Liver (tissue), 9 donors: ENCODE measurements around the gene JOSD2. TPM values are rescaled to one million over a fixed set of nuclear protein-coding genes. Genes with fewer than 3 reads are reported as not detected.

Source experiments
- DNase-seq: peaks from one replicate; pipeline ENCODE4 v3.0.0-alpha.2; 2017; ENCODE audit warnings: low spot score
- H3K27ac ChIP-seq, 2 donors: one replicate each; pipeline ENCODE4 v1.7.0; 2013; ENCODE audit warnings: inconsistent platforms in 2 of 2, low read length in 2 of 2, control low read depth in 1 of 2, low read depth in 1 of 2, mild to moderate bottlenecking in 1 of 2
- H3K27me3 ChIP-seq, 4 donors: one replicate each; pipeline versions ENCODE4 v1.6.1 to v1.7.0; 2013; ENCODE audit warnings: low read length in 3 of 4, inconsistent platforms in 1 of 4, mild to moderate bottlenecking in 1 of 4, moderate library complexity in 1 of 4; ENCODE audit not compliant: control insufficient read depth in 4 of 4, insufficient read depth in 4 of 4
- H3K36me3 ChIP-seq, 4 donors: one replicate each; pipeline versions ENCODE4 v1.6.1 to v1.7.0; 2013; ENCODE audit warnings: low read length in 3 of 4, mild to moderate bottlenecking in 3 of 4, low read depth in 1 of 4, moderate library complexity in 1 of 4; ENCODE audit not compliant: control insufficient read depth in 4 of 4, insufficient read depth in 3 of 4
- H3K4me1 ChIP-seq, 4 donors: one replicate each; pipeline versions ENCODE4 v1.6.1 to v1.7.0; 2013; ENCODE audit warnings: low read length in 3 of 4, mild to moderate bottlenecking in 3 of 4, moderate library complexity in 1 of 4; ENCODE audit not compliant: control insufficient read depth in 4 of 4, insufficient read depth in 4 of 4
- H3K4me3 ChIP-seq, 3 donors: one replicate each; pipeline versions ENCODE4 v1.6.1 to v1.7.0; 2013; ENCODE audit warnings: low read length in 3 of 3, control low read depth in 1 of 3, low read depth in 1 of 3, mild to moderate bottlenecking in 1 of 3
- H3K9ac ChIP-seq, 2 donors: one replicate each; pipeline ENCODE4 v1.7.0; 2013; ENCODE audit warnings: low read length in 2 of 2, mild to moderate bottlenecking in 2 of 2, moderate library complexity in 2 of 2, control low read depth in 1 of 2, low read depth in 1 of 2
- H3K9me3 ChIP-seq, 4 donors: one replicate each; pipeline versions ENCODE4 v1.6.1 to v1.7.0; 2013; ENCODE audit warnings: low read length in 3 of 4; ENCODE audit not compliant: control insufficient read depth in 4 of 4
- EGR1 ChIP-seq, 2 donors: IDR thresholded peaks; 2 replicates each; pipeline ENCODE4 v1.6.1; 2016 to 2018; ENCODE audit warnings: antibody characterized with exemption in 2 of 2, low read depth in 2 of 2
- FOXA1 ChIP-seq: IDR thresholded peaks from 2 replicates; pipeline ENCODE4 v1.6.1; 2016; ENCODE audit warnings: antibody characterized with exemption
- FOXA2 ChIP-seq: IDR thresholded peaks from 2 replicates; pipeline ENCODE4 v1.6.1; 2016; ENCODE audit warnings: antibody characterized with exemption
- GABPA ChIP-seq, 2 donors: IDR thresholded peaks in 1 of 2; conservative IDR thresholded peaks in 1 of 2; 2 replicates each; pipeline ENCODE4 v1.6.1; 2016; ENCODE audit warnings: antibody characterized with exemption in 2 of 2, mild to moderate bottlenecking in 1 of 2, moderate library complexity in 1 of 2
- HNF4A ChIP-seq, 2 donors: conservative IDR thresholded peaks; 2 replicates each; pipeline ENCODE4 v1.6.1; 2016; ENCODE audit warnings: antibody characterized with exemption in 2 of 2, mild to moderate bottlenecking in 2 of 2
- HNF4G ChIP-seq: IDR thresholded peaks from 2 replicates; pipeline ENCODE4 v1.6.1; 2016; ENCODE audit warnings: antibody characterized with exemption
- JUND ChIP-seq, 2 donors: IDR thresholded peaks; 2 replicates each; pipeline ENCODE4 v1.6.1; 2016; ENCODE audit warnings: antibody characterized with exemption in 2 of 2
- NR2F2 ChIP-seq: IDR thresholded peaks from 2 replicates; pipeline ENCODE4 v1.6.1; 2016; ENCODE audit warnings: antibody characterized with exemption
- RAD21 ChIP-seq, 2 donors: IDR thresholded peaks; 2 replicates each; pipeline ENCODE4 v1.6.1; 2016; ENCODE audit warnings: antibody characterized with exemption in 2 of 2, mild to moderate bottlenecking in 2 of 2
- RXRA ChIP-seq, 2 donors: IDR thresholded peaks; 2 replicates each; pipeline ENCODE4 v1.6.1; 2017 to 2018; ENCODE audit warnings: antibody characterized with exemption in 2 of 2, mild to moderate bottlenecking in 1 of 2
- SP1 ChIP-seq: IDR thresholded peaks from 2 replicates; pipeline ENCODE4 v1.6.1; 2018; ENCODE audit warnings: antibody characterized with exemption, mild to moderate bottlenecking
- TAF1 ChIP-seq: conservative IDR thresholded peaks from 2 replicates; pipeline ENCODE4 v1.6.1; 2016; ENCODE audit warnings: antibody characterized with exemption, mild to moderate bottlenecking
- YY1 ChIP-seq: IDR thresholded peaks from 2 replicates; pipeline ENCODE4 v1.6.1; 2016; ENCODE audit warnings: antibody characterized with exemption, mild to moderate bottlenecking
- WGBS: extraction: QIAGEN DNeasy Blood & Tissue Kit; methylation state at CpG from one replicate; pipeline ENCODE4 v1.1.7; 2013; 5-methylcytosine and 5-hydroxymethylcytosine counted together
- polyA plus RNA-seq, 2 donors: library from polyadenylated mRNA; stranded (reverse) in 1 of 2; unstranded in 1 of 2; fragments of 200-250 nt in 1 of 2; fragments of >200 nt in 1 of 2; fragmentation: Nextera tagmentation in 1 of 2; extraction: Ambion mirVana in 1 of 2; gene quantifications; one replicate each; pipeline versions ENCODE4 v1.2.1 to v1.2.3, GENCODE V29; 2013 to 2015
- total RNA-seq, 2 donors: library from RNA; depleted of rRNA; stranded (reverse); fragments of >200 nt; gene quantifications; one replicate each; pipeline ENCODE4 v1.2.3, GENCODE V29; 2014
- TF ChIP-seq, protein P1 (sequence below): IDR thresholded peaks from 2 replicates; pipeline ENCODE4 v1.6.1; 2016; ENCODE audit warnings: antibody characterized with exemption
- TF ChIP-seq, protein P2 (sequence below): IDR thresholded peaks from 2 replicates; pipeline ENCODE4 v1.6.1; 2016; ENCODE audit warnings: antibody characterized with exemption, mild to moderate bottlenecking
- TF ChIP-seq, protein P3 (sequence below): IDR thresholded peaks from 2 replicates; pipeline ENCODE4 v1.6.1; 2016; ENCODE audit warnings: antibody characterized with exemption
- TF ChIP-seq, protein P4 (sequence below): IDR thresholded peaks from 2 replicates; pipeline ENCODE4 v1.6.1; 2016; ENCODE audit warnings: antibody characterized with exemption
- TF ChIP-seq, protein P5 (sequence below): fragments of 150-350 bp; IDR thresholded peaks from 2 replicates; pipeline ENCODE4 v1.5.1; 2017; ENCODE audit warnings: improper control_type of control experiment, low read depth, low read length; ENCODE audit not compliant: missing input control
- donor health status: healthy.
- donor health status: healthy.
- donor health status: healthy.
- donor health status: healthy.
- donor health status: healthy.

Gene JOSD2
- total and polyA plus RNA-seq, 4 donors, result 6.6 to 32.9 (median 20.0) TPM

DNA sequence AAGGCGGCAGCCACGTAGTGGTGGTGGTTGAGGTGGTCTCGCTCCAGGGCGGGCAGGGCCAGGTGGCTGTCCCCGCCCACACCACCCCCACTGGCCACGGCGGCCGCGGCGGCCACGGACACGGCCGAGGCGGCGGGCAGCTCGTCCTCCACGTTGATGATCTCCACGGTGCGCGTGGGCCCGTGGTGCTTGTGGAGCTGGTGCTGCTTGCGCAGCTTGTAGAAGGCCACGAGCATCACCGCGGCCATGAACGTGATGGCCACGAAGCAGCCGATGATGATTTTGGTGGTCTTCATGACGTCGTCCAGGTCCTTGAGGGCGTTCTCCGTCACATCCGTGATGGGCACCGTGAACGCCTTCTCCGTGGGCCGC, 6.7 kb upstream of the JOSD2 start:
- Histone ChIP-seq H3K4me1 (peaks cover 2 to 8% (median 5%) of the 10 kb centered on the region in 4 donors), H3K27me3 (no peaks in the 10 kb centered on the region), H3K9ac (no peak overlapping the region), H3K9me3 (no peaks in the 10 kb centered on the region), H3K36me3 (no peaks in the 10 kb centered on the region), H3K4me3 (no peak overlapping the region), H3K27ac (no peak overlapping the region)
- TF ChIP-seq, protein P1, sequence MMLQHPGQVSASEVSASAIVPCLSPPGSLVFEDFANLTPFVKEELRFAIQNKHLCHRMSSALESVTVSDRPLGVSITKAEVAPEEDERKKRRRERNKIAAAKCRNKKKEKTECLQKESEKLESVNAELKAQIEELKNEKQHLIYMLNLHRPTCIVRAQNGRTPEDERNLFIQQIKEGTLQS, result no peak
- TF ChIP-seq HNF4A (conservative IDR thresholded peaks at IDR 0.05), result no peak
- no peak for TF ChIP-seq RAD21 (IDR thresholded peaks at IDR 0.05)
- no peak for TF ChIP-seq RXRA (IDR thresholded peaks at IDR 0.05)
- TF ChIP-seq SP1, result no peak
- TF ChIP-seq FOXA1, result no peak
- TF ChIP-seq FOXA2, result no peak
- TF ChIP-seq, protein P2, sequence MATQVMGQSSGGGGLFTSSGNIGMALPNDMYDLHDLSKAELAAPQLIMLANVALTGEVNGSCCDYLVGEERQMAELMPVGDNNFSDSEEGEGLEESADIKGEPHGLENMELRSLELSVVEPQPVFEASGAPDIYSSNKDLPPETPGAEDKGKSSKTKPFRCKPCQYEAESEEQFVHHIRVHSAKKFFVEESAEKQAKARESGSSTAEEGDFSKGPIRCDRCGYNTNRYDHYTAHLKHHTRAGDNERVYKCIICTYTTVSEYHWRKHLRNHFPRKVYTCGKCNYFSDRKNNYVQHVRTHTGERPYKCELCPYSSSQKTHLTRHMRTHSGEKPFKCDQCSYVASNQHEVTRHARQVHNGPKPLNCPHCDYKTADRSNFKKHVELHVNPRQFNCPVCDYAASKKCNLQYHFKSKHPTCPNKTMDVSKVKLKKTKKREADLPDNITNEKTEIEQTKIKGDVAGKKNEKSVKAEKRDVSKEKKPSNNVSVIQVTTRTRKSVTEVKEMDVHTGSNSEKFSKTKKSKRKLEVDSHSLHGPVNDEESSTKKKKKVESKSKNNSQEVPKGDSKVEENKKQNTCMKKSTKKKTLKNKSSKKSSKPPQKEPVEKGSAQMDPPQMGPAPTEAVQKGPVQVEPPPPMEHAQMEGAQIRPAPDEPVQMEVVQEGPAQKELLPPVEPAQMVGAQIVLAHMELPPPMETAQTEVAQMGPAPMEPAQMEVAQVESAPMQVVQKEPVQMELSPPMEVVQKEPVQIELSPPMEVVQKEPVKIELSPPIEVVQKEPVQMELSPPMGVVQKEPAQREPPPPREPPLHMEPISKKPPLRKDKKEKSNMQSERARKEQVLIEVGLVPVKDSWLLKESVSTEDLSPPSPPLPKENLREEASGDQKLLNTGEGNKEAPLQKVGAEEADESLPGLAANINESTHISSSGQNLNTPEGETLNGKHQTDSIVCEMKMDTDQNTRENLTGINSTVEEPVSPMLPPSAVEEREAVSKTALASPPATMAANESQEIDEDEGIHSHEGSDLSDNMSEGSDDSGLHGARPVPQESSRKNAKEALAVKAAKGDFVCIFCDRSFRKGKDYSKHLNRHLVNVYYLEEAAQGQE, result no peak
- no peak for TF ChIP-seq HNF4G
- TF ChIP-seq, protein P3, sequence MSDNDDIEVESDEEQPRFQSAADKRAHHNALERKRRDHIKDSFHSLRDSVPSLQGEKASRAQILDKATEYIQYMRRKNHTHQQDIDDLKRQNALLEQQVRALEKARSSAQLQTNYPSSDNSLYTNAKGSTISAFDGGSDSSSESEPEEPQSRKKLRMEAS, result no peak
- TF ChIP-seq YY1, result no peak
- no peak for TF ChIP-seq EGR1 (IDR thresholded peaks at IDR 0.05; ENCODE audit: low read depth in 2 of 2)
- no peak for DNase-seq
- 96% methylated on average over 37 of the region's 37 CpGs for WGBS

DNA sequence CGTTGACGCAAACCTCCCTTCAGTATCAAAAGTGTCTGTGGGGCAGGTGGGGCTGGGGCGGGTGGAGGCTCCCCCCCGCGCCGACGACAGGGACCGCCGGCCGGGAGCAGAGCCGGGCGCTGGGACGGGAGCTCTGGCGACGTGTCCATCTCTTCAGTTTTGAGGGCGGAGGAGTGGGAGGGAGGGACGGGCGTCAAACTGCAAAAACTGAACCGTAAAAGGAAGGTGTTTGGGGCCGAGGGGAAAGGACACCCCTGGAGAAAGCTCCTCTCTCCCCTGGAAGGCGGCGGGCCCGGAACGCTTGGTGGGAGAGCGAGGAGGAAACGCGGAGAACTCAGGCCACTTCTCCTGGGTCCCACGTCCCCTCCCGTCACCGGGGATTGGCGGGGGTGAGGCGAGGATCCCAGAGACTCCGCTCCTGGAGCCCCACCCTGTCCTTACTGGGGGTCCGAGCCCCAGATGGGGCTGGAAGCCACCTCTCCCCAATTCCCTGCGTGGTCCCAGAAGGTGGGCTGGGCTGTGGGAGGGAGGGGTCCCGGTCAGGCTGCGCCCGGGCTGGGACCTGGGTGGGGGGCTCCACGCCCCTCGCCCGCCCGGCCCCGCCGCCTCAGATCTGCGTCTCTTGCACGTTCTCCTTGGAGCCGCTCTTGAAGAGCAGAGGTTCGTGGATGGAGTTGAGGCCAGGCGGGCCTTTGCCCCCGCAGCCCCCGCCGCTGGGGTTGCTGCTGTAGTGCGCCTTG, 6.1 kb upstream of the JOSD2 start:
- Histone ChIP-seq H3K27me3 (no peaks in the 10 kb centered on the region), H3K4me3 (no peak overlapping the region), H3K9me3 (no peaks in the 10 kb centered on the region), H3K4me1 (peaks cover 6 to 14% (median 10%) of the 10 kb centered on the region in 4 donors), H3K36me3 (no peaks in the 10 kb centered on the region), H3K27ac (no peak overlapping the region), H3K9ac (no peak overlapping the region)
- TF ChIP-seq, protein P1, result no peak
- TF ChIP-seq FOXA2, result no peak
- no peak for TF ChIP-seq SP1
- TF ChIP-seq JUND (IDR thresholded peaks at IDR 0.05), result no peak
- no peak for TF ChIP-seq RAD21 (IDR thresholded peaks at IDR 0.05)
- TF ChIP-seq, protein P2, result no peak
- no peak for TF ChIP-seq GABPA (IDR thresholded peaks at IDR 0.05 in 1 of 2, conservative IDR thresholded peaks at IDR 0.05 in 1 of 2)
- TF ChIP-seq, protein P4, sequence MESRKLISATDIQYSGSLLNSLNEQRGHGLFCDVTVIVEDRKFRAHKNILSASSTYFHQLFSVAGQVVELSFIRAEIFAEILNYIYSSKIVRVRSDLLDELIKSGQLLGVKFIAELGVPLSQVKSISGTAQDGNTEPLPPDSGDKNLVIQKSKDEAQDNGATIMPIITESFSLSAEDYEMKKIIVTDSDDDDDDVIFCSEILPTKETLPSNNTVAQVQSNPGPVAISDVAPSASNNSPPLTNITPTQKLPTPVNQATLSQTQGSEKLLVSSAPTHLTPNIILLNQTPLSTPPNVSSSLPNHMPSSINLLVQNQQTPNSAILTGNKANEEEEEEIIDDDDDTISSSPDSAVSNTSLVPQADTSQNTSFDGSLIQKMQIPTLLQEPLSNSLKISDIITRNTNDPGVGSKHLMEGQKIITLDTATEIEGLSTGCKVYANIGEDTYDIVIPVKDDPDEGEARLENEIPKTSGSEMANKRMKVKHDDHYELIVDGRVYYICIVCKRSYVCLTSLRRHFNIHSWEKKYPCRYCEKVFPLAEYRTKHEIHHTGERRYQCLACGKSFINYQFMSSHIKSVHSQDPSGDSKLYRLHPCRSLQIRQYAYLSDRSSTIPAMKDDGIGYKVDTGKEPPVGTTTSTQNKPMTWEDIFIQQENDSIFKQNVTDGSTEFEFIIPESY, result no peak
- TF ChIP-seq NR2F2, result no peak
- TF ChIP-seq HNF4G, result no peak
- TF ChIP-seq, protein P5, sequence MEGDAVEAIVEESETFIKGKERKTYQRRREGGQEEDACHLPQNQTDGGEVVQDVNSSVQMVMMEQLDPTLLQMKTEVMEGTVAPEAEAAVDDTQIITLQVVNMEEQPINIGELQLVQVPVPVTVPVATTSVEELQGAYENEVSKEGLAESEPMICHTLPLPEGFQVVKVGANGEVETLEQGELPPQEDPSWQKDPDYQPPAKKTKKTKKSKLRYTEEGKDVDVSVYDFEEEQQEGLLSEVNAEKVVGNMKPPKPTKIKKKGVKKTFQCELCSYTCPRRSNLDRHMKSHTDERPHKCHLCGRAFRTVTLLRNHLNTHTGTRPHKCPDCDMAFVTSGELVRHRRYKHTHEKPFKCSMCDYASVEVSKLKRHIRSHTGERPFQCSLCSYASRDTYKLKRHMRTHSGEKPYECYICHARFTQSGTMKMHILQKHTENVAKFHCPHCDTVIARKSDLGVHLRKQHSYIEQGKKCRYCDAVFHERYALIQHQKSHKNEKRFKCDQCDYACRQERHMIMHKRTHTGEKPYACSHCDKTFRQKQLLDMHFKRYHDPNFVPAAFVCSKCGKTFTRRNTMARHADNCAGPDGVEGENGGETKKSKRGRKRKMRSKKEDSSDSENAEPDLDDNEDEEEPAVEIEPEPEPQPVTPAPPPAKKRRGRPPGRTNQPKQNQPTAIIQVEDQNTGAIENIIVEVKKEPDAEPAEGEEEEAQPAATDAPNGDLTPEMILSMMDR, result no peak
- TF ChIP-seq FOXA1, result no peak
- TF ChIP-seq EGR1 (IDR thresholded peaks at IDR 0.05; ENCODE audit: low read depth in 2 of 2), result no peak
- TF ChIP-seq RXRA (IDR thresholded peaks at IDR 0.05), result no peak
- TF ChIP-seq TAF1, result no peak
- TF ChIP-seq HNF4A (conservative IDR thresholded peaks at IDR 0.05), result no peak
- TF ChIP-seq YY1, result no peak
- TF ChIP-seq, protein P3, result no peak
- no peak for DNase-seq
- 62% methylated on average over 53 of the region's 53 CpGs for WGBS
